ENCODE results near the gene ITIH3. TPM values are rescaled to one million over a fixed set of nuclear protein-coding genes. Genes with fewer than 3 reads are reported as not detected.

Gene ITIH3, protein sequence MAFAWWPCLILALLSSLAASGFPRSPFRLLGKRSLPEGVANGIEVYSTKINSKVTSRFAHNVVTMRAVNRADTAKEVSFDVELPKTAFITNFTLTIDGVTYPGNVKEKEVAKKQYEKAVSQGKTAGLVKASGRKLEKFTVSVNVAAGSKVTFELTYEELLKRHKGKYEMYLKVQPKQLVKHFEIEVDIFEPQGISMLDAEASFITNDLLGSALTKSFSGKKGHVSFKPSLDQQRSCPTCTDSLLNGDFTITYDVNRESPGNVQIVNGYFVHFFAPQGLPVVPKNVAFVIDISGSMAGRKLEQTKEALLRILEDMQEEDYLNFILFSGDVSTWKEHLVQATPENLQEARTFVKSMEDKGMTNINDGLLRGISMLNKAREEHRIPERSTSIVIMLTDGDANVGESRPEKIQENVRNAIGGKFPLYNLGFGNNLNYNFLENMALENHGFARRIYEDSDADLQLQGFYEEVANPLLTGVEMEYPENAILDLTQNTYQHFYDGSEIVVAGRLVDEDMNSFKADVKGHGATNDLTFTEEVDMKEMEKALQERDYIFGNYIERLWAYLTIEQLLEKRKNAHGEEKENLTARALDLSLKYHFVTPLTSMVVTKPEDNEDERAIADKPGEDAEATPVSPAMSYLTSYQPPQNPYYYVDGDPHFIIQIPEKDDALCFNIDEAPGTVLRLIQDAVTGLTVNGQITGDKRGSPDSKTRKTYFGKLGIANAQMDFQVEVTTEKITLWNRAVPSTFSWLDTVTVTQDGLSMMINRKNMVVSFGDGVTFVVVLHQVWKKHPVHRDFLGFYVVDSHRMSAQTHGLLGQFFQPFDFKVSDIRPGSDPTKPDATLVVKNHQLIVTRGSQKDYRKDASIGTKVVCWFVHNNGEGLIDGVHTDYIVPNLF
- total RNA-seq (ENCODE audit: low replicate concordance) = not detected in 2 replicates

DNA sequence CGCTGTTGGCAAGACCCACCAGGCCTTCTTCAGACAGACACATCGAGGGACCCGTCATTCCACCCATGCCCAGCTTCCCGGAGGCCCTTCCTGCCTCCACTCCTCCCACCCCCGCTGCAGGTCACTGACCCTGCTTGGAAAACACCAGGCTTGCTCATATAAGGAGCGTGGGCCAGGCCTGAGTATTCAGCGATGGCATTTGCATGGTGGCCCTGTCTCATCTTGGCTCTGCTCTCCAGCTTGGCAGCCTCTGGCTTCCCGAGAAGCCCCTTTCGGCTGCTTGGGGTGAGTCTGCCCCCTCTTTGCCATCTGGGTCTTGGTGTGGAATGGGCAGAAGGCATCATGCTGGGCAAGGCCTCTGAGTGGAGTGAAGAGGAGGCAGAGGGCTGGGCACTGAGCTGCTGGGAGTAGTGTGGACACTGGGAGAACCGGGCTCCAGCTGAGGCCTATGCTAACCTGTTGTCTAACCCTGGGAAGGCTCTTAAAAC is at the start of gene ITIH3:
TSS of gene ITIH3 (plus strand) at position 185 of the 488 bp plus-strand sequence. CDS start at position 193, 8 bp downstream.
- Mint-ChIP-seq H3K27me3 (ENCODE audit: insufficient read depth, low read depth) (no peaks in the 10 kb centered on the region), H3K9me3 (no peaks in the 10 kb centered on the region), H3K4me1 (peaks cover 18% of the 10 kb centered on the region), H3K36me3 (no peaks in the 10 kb centered on the region), H3K27ac (no peak within 1 kb of the TSS), H3K4me3 (no peak within 1 kb of the TSS)
- Histone ChIP-seq H3K79me2 (ENCODE audit: low read depth) (no peaks in the 10 kb centered on the region), H3K27ac (no peak within 1 kb of the TSS), H3K4me3 (no peak within 1 kb of the TSS), H3K9me3 (ENCODE audit: low read depth) (no peaks in the 10 kb centered on the region), H3K27me3 (no peaks in the 10 kb centered on the region), H3F3A (ENCODE audit: low read depth) (no peaks in the 10 kb centered on the region), H3K9ac (no peak within 1 kb of the TSS), H3K4me1 (no peaks in the 10 kb centered on the region), H3K4me2 (no peak within 1 kb of the TSS), H2AFZ (replicated peaks) (no peak within 1 kb of the TSS), H3K36me3 (no peaks in the 10 kb centered on the region), H4K20me1 (ENCODE audit: low read depth) (no peaks in the 10 kb centered on the region)
- no peak for TF ChIP-seq EZH2phosphoT487 (IDR thresholded peaks at IDR 0.05)
- TF ChIP-seq CTCF (IDR thresholded peaks at IDR 0.05) = no peak
- TF ChIP-seq EZH2 (IDR thresholded peaks at IDR 0.05) = no peak
- DNase-seq (ENCODE audit: low spot score) = no peak

GRCh38 chr3:52752045-52752660 is 42.4 kb upstream of the ITIH3 start:
- TF ChIP-seq CTCF (IDR thresholded peaks at IDR 0.05) (no peak), EZH2 (IDR thresholded peaks at IDR 0.05) (no peak), EZH2phosphoT487 (IDR thresholded peaks at IDR 0.05) (no peak)
- no peak overlapping the region for H3K4me3 Mint-ChIP-seq
- H3F3A ChIP-seq (ENCODE audit: low read depth) = no peaks in the 10 kb centered on the region
- no peaks in the 10 kb centered on the region for H3K4me1 ChIP-seq
- H3K4me2 ChIP-seq = no peak overlapping the region
- H3K9me3 ChIP-seq (ENCODE audit: low read depth) = no peaks in the 10 kb centered on the region
- no peaks in the 10 kb centered on the region for H3K4me1 Mint-ChIP-seq
- no peak overlapping the region for H3K4me3 ChIP-seq
- peaks cover 38% of the 10 kb centered on the region for H3K36me3 Mint-ChIP-seq
- H3K27me3 ChIP-seq = no peaks in the 10 kb centered on the region
- peaks cover 26% of the 10 kb centered on the region for H3K36me3 ChIP-seq
- no peak overlapping the region for H2AFZ ChIP-seq (replicated peaks)
- H3K9me3 Mint-ChIP-seq = no peaks in the 10 kb centered on the region
- H3K27ac Mint-ChIP-seq = no peak overlapping the region
- DNase-seq (ENCODE audit: low spot score) = no peak
- H3K27me3 Mint-ChIP-seq (ENCODE audit: insufficient read depth, low read depth) = no peaks in the 10 kb centered on the region
- H3K27ac ChIP-seq = no peak overlapping the region
- H4K20me1 ChIP-seq (ENCODE audit: low read depth) = no peaks in the 10 kb centered on the region
- H3K79me2 ChIP-seq (ENCODE audit: low read depth) = no peaks in the 10 kb centered on the region
- no peak overlapping the region for H3K9ac ChIP-seq

DNA sequence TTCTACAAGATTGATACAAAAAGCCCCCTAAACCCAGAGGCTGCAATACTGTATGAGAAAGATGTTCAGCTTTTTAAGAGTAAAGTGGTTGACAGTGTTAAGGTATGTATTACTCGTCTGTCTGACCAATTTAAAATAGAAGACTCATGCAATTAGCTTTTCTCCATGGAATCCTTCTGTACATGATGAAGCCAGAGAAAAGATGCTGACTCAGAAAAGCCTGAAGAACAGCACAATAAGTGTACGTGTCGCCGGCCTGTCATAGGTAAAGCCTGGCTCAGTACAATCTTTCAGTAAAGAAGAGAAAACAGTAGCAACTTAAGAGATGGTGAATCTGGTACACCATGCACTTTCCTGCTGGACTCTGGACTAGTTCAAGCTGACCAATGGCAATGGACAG is 40.2 kb upstream of the ITIH3 start:
- H3K27ac ChIP-seq = no peak overlapping the region
- DNase-seq (ENCODE audit: low spot score) = no peak
- H3K4me3 ChIP-seq = no peak overlapping the region
- Mint-ChIP-seq H3K27ac (no peak overlapping the region), H3K4me1 (no peaks in the 10 kb centered on the region), H3K9me3 (no peaks in the 10 kb centered on the region), H3K4me3 (no peak overlapping the region), H3K36me3 (peaks cover 40% of the 10 kb centered on the region), H3K27me3 (ENCODE audit: insufficient read depth, low read depth) (no peaks in the 10 kb centered on the region)
- H3K4me1 ChIP-seq = no peaks in the 10 kb centered on the region
- H3K79me2 ChIP-seq (ENCODE audit: low read depth) = no peaks in the 10 kb centered on the region
- H2AFZ ChIP-seq (replicated peaks) = no peak overlapping the region
- no peak overlapping the region for H3K9ac ChIP-seq
- H3K4me2 ChIP-seq = no peak overlapping the region
- H3K36me3 ChIP-seq = peaks cover 22% of the 10 kb centered on the region
- no peaks in the 10 kb centered on the region for H4K20me1 ChIP-seq (ENCODE audit: low read depth)
- no peaks in the 10 kb centered on the region for H3K27me3 ChIP-seq
- TF ChIP-seq EZH2phosphoT487 (IDR thresholded peaks at IDR 0.05) (no peak), CTCF (IDR thresholded peaks at IDR 0.05) (no peak), EZH2 (IDR thresholded peaks at IDR 0.05) (no peak)
- H3F3A ChIP-seq (ENCODE audit: low read depth) = no peaks in the 10 kb centered on the region
- no peaks in the 10 kb centered on the region for H3K9me3 ChIP-seq (ENCODE audit: low read depth)

Data from neural progenitor cell (in vitro differentiated cells).